Ishikawa (cell line): ENCODE data around the gene UCN3.

Source experiments
- CEBPB ChIP-seq: IDR thresholded peaks from 2 replicates; pipeline ENCODE4 v1.6.1; 2012
- CREB1 ChIP-seq: IDR thresholded peaks from 2 replicates; pipeline ENCODE4 v1.6.1; 2012; ENCODE audit warnings: low read depth
- EGR1 ChIP-seq: IDR thresholded peaks from 2 replicates; pipeline ENCODE4 v1.6.1; 2012
- EP300 ChIP-seq: IDR thresholded peaks from 2 replicates; pipeline ENCODE4 v1.6.1; 2012; ENCODE audit warnings: borderline replicate concordance
- FOXM1 ChIP-seq: IDR thresholded peaks from 2 replicates; pipeline ENCODE4 v1.6.1; 2012; ENCODE audit warnings: low read depth, borderline replicate concordance
- MAX ChIP-seq: IDR thresholded peaks from 2 replicates; pipeline ENCODE4 v1.6.1; 2012
- NFIC ChIP-seq: IDR thresholded peaks from 2 replicates; pipeline ENCODE4 v1.6.1; 2012
- RAD21 ChIP-seq: IDR thresholded peaks from 2 replicates; pipeline ENCODE4 v1.6.1; 2012; ENCODE audit warnings: low read depth
- TAF1 ChIP-seq: IDR thresholded peaks from 2 replicates; pipeline ENCODE4 v1.6.1; 2012; ENCODE audit warnings: low read depth, mild to moderate bottlenecking
- TCF12 ChIP-seq: IDR thresholded peaks from 2 replicates; pipeline ENCODE4 v1.6.1; 2012; ENCODE audit warnings: low read depth
- TEAD4 ChIP-seq: IDR thresholded peaks from 2 replicates; pipeline ENCODE4 v1.6.1; 2012
- YY1 ChIP-seq: IDR thresholded peaks from 2 replicates; pipeline ENCODE4 v1.6.1; 2012; ENCODE audit warnings: low read depth
- ZBTB7A ChIP-seq: IDR thresholded peaks from 2 replicates; pipeline ENCODE4 v1.6.1; 2012; ENCODE audit warnings: low read depth
- TF ChIP-seq, protein P1 (sequence below): IDR thresholded peaks from 2 replicates; pipeline ENCODE4 v1.6.1; 2012; ENCODE audit warnings: low read depth, mild to moderate bottlenecking
- TF ChIP-seq, protein P2 (sequence below): IDR thresholded peaks from 2 replicates; pipeline ENCODE4 v1.6.1; 2012

Gene UCN3

GRCh38 chr10:5343092-5343491 is 21.7 kb upstream of the UCN3 start:
- TF ChIP-seq TAF1 = no peak
- TF ChIP-seq TCF12 = no peak
- no peak for TF ChIP-seq RAD21
- TF ChIP-seq CREB1 = no peak
- TF ChIP-seq, protein P1, sequence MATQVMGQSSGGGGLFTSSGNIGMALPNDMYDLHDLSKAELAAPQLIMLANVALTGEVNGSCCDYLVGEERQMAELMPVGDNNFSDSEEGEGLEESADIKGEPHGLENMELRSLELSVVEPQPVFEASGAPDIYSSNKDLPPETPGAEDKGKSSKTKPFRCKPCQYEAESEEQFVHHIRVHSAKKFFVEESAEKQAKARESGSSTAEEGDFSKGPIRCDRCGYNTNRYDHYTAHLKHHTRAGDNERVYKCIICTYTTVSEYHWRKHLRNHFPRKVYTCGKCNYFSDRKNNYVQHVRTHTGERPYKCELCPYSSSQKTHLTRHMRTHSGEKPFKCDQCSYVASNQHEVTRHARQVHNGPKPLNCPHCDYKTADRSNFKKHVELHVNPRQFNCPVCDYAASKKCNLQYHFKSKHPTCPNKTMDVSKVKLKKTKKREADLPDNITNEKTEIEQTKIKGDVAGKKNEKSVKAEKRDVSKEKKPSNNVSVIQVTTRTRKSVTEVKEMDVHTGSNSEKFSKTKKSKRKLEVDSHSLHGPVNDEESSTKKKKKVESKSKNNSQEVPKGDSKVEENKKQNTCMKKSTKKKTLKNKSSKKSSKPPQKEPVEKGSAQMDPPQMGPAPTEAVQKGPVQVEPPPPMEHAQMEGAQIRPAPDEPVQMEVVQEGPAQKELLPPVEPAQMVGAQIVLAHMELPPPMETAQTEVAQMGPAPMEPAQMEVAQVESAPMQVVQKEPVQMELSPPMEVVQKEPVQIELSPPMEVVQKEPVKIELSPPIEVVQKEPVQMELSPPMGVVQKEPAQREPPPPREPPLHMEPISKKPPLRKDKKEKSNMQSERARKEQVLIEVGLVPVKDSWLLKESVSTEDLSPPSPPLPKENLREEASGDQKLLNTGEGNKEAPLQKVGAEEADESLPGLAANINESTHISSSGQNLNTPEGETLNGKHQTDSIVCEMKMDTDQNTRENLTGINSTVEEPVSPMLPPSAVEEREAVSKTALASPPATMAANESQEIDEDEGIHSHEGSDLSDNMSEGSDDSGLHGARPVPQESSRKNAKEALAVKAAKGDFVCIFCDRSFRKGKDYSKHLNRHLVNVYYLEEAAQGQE = no peak

DNA sequence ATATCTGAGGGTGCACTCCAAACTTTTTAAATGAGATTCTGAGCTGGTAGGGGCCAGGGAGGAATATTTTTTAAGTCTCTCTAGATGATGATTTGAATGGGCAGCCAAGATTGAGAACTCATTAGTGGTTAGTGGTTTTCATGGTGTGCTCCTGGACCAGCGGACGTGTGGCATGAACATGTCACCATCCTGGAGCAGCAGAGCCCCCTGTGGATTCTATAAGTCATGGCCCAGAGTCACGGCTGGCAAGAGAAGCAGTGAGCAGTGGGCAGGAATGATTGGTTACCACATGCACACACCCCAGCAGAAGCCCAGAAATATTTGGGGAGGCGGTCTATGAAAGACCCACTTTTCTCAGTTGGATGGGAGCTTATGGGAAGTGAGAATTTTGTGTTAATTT is 21.2 kb upstream of the UCN3 start:
- TF ChIP-seq RAD21 = peak; percentile 20; the same call in 1 of the 2 replicates
- no peak for TF ChIP-seq TAF1

- TF ChIP-seq, protein P2, sequence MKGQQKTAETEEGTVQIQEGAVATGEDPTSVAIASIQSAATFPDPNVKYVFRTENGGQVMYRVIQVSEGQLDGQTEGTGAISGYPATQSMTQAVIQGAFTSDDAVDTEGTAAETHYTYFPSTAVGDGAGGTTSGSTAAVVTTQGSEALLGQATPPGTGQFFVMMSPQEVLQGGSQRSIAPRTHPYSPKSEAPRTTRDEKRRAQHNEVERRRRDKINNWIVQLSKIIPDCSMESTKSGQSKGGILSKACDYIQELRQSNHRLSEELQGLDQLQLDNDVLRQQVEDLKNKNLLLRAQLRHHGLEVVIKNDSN = no peak
- TF ChIP-seq MAX (no peak), EGR1 (no peak), YY1 (no peak), TEAD4 (no peak), TAF1 (no peak), FOXM1 (no peak), CREB1 (no peak), CEBPB (no peak), EP300 (no peak), RAD21 (no peak), ZBTB7A (no peak), TCF12 (no peak), NFIC (no peak)
- TF ChIP-seq, protein P1 = no peak
Measured at GRCh38 chr10:5343979-5344378, 20.8 kb upstream of the UCN3 start.

- TF ChIP-seq EP300 = no peak
- TF ChIP-seq ZBTB7A = no peak
- TF ChIP-seq YY1 = no peak
- TF ChIP-seq EGR1 = no peak
- no peak for TF ChIP-seq CREB1
- TF ChIP-seq, protein P1 = no peak
- no peak for TF ChIP-seq CEBPB
- no peak for TF ChIP-seq TAF1
- TF ChIP-seq TEAD4 = no peak
- TF ChIP-seq, protein P2 = no peak
- TF ChIP-seq RAD21 = no peak
- TF ChIP-seq TCF12 = no peak
- TF ChIP-seq FOXM1 = no peak
- no peak for TF ChIP-seq NFIC
- no peak for TF ChIP-seq MAX
Measured at GRCh38 chr10:5344746-5345145, 20.0 kb upstream of the UCN3 start.

- no peak for TF ChIP-seq NFIC
- TF ChIP-seq TCF12 = no peak
- no peak for TF ChIP-seq RAD21
- TF ChIP-seq, protein P1 = no peak
- no peak for TF ChIP-seq EP300
- TF ChIP-seq FOXM1 = no peak
- no peak for TF ChIP-seq EGR1
- TF ChIP-seq YY1 = no peak
- TF ChIP-seq ZBTB7A = no peak
- TF ChIP-seq TAF1 = no peak
- no peak for TF ChIP-seq CREB1
- TF ChIP-seq TEAD4 = no peak
- no peak for TF ChIP-seq MAX
- no peak for TF ChIP-seq CEBPB
- TF ChIP-seq, protein P2 = no peak
Measured at GRCh38 chr10:5346881-5347280, 17.9 kb upstream of the UCN3 start.
